A673 (cell line): Measurements from ENCODE around the gene PRKG1. TPM values are rescaled to one million over a fixed set of nuclear protein-coding genes. Genes with fewer than 3 reads are reported as not detected.
A peak's percentile ranks its signal among the peaks of the same experiment; 100 is the strongest.

ENCODE experiments used
- BruUV-seq: library from RNA; stranded (reverse); fragments of 400-500 nt; replicated peaks from 2 replicates; lab custom pipeline; 2021; lab: Mats Ljungman, UMichigan
- CTCF ChIA-PET: fragments of 300-600 bp; sonication (Branson Sonifier 250); formaldehyde crosslinking; loops from one replicate; lab custom pipeline; 2022; ENCODE audit warnings: antibody characterized with exemption; lab: Charles Lee
- POLR2A ChIA-PET: fragments of 300-600 bp; sonication (Branson Sonifier 250); formaldehyde crosslinking; loops from one replicate; lab custom pipeline; 2022; ENCODE audit warnings: antibody characterized with exemption; ENCODE audit not compliant: low non-redundant PET; lab: Charles Lee
- DNase-seq: peaks from one replicate; pipeline ENCODE4 v3.0.0-alpha.2; 2015; ENCODE audit warnings: low spot score
- H3K27ac ChIP-seq: fragments of 200-600 bp; sonication (generic); 2 replicates; pipeline ENCODE4 v1.5.1; 2016; ENCODE audit warnings: mixed run types, low read depth, mild to moderate bottlenecking, mixed read lengths, antibody characterized with exemption, low read length; ENCODE audit not compliant: poor library complexity, severe bottlenecking
- H3K27me3 ChIP-seq: fragments of 200-600 bp; sonication (generic); replicated peaks from 2 replicates; pipeline ENCODE4 v1.6.1; 2017; ENCODE audit warnings: mixed run types, low read depth, mild to moderate bottlenecking, mixed read lengths, antibody characterized with exemption, low read length; ENCODE audit not compliant: insufficient read depth, poor library complexity
- H3K36me3 ChIP-seq: fragments of 200-600 bp; sonication (generic); 2 replicates; pipeline ENCODE4 v1.6.1; 2016; ENCODE audit warnings: mixed run types, mild to moderate bottlenecking, mixed read lengths, antibody characterized with exemption, low read length; ENCODE audit not compliant: insufficient read depth, poor library complexity, severe bottlenecking
- H3K4me1 ChIP-seq: fragments of 200-600 bp; sonication (generic); 2 replicates; pipeline ENCODE4 v1.6.1; 2017; ENCODE audit warnings: mixed run types, mild to moderate bottlenecking, mixed read lengths, antibody characterized with exemption, low read length; ENCODE audit not compliant: insufficient read depth, poor library complexity, severe bottlenecking
- H3K4me3 ChIP-seq: fragments of 200-600 bp; sonication (generic); 2 replicates; pipeline ENCODE4 v1.5.1; 2016; ENCODE audit warnings: low read depth, mixed run types, mild to moderate bottlenecking, mixed read lengths, low read length; ENCODE audit not compliant: poor library complexity, severe bottlenecking
- H3K9me3 ChIP-seq: fragments of 200-600 bp; sonication (generic); 2 replicates; pipeline ENCODE4 v1.6.1; 2016; ENCODE audit warnings: mixed run types, low read depth, mild to moderate bottlenecking, mixed read lengths, antibody characterized with exemption, low read length; ENCODE audit not compliant: poor library complexity, severe bottlenecking
- EZH2 ChIP-seq: fragments of 200-600 bp; sonication (generic); IDR thresholded peaks from 2 replicates; pipeline ENCODE4 v1.6.1; 2017; ENCODE audit warnings: borderline replicate concordance, low read depth, mild to moderate bottlenecking, mixed read lengths, antibody characterized with exemption, low read length; ENCODE audit not compliant: poor library complexity, severe bottlenecking
- intact Hi-C: fragments of 100-400 bp; cut with micrococcal nuclease; formaldehyde crosslinking; loops from one replicate; pipeline ENCODE4 v1.10.0; 2022; ENCODE audit not compliant: unreplicated experiment
- total RNA-seq: library from RNA; stranded (reverse); gene quantifications from 2 replicates; pipeline ENCODE4 v1.2.3, GENCODE V29; 2021
- TF ChIP-seq, protein P1 (sequence below): fragments of 300-800, 200-600 bp; sonication (generic); conservative IDR thresholded peaks from 2 replicates; pipeline ENCODE4 v1.5.1; 2017; ENCODE audit warnings: low read depth, mild to moderate bottlenecking, antibody characterized with exemption, low read length, moderate library complexity, mixed read lengths

The PRKG1 gene
- total RNA-seq, 1 experiment from 2014 or later: 0.58 TPM

DNA sequence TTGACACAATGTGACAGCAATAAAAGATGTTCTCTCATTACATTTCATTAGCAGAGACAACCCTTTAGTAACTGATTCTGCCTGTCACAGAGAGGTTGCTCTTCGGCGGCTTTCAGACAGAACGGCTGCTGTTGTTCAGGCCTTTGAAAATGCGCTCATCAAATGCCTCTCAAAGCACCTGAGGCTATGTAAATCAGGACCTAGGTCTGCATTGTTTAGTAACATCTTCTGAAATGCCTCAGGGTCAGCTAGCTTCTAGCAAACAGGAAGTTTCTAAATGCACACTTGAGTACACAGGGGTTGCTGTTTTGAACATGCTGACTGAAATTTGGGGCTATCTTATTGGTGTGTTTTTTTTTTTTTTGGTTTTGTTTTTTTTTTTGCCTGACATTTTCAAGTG is 1096.5 kb downstream of the PRKG1 start:
- CTCF ChIA-PET: no interaction called here
- BruUV-seq: no TSS peak
- Histone ChIP-seq H3K27ac (no peak overlapping the region), H3K27me3 (no peaks in the 10 kb centered on the region), H3K4me1 (no peaks in the 10 kb centered on the region), H3K9me3 (no peaks in the 10 kb centered on the region), H3K4me3 (no peak overlapping the region), H3K36me3 (no peaks in the 10 kb centered on the region)
- POLR2A ChIA-PET: no interaction called here
- no peak for DNase-seq
- intact Hi-C loops: no loop called here
- no peak for TF ChIP-seq EZH2

DNA sequence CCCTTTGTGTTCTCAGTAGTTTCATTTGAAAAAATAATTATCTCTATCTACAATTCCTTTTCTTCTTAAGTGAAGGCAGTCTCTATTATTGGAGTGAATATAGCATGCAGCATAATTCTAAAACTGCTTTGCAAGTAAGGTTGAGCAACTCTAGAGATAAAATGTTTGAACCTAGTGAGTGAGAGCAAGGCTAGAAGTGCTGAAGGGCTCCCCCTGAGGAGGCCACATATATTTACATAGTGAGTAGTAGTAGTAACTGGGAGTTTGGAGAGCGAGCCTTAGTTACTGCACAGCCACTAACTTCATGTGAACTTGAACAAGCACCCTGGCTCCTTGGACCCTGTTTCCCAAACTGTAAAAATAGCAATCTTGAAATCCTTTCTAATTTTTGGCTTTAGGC is 1098.3 kb downstream of the PRKG1 start:
- Histone ChIP-seq H3K4me3 (no peak overlapping the region), H3K27ac (no peak overlapping the region), H3K9me3 (no peaks in the 10 kb centered on the region), H3K36me3 (no peaks in the 10 kb centered on the region), H3K27me3 (no peaks in the 10 kb centered on the region), H3K4me1 (no peaks in the 10 kb centered on the region)
- intact Hi-C loops: no loop called here
- TF ChIP-seq EZH2: no peak
- TF ChIP-seq, protein P1, sequence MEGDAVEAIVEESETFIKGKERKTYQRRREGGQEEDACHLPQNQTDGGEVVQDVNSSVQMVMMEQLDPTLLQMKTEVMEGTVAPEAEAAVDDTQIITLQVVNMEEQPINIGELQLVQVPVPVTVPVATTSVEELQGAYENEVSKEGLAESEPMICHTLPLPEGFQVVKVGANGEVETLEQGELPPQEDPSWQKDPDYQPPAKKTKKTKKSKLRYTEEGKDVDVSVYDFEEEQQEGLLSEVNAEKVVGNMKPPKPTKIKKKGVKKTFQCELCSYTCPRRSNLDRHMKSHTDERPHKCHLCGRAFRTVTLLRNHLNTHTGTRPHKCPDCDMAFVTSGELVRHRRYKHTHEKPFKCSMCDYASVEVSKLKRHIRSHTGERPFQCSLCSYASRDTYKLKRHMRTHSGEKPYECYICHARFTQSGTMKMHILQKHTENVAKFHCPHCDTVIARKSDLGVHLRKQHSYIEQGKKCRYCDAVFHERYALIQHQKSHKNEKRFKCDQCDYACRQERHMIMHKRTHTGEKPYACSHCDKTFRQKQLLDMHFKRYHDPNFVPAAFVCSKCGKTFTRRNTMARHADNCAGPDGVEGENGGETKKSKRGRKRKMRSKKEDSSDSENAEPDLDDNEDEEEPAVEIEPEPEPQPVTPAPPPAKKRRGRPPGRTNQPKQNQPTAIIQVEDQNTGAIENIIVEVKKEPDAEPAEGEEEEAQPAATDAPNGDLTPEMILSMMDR: no peak
- POLR2A ChIA-PET: no interaction called here
- BruUV-seq: no TSS peak
- CTCF ChIA-PET: no interaction called here
- peak; percentile 1 for DNase-seq

DNA sequence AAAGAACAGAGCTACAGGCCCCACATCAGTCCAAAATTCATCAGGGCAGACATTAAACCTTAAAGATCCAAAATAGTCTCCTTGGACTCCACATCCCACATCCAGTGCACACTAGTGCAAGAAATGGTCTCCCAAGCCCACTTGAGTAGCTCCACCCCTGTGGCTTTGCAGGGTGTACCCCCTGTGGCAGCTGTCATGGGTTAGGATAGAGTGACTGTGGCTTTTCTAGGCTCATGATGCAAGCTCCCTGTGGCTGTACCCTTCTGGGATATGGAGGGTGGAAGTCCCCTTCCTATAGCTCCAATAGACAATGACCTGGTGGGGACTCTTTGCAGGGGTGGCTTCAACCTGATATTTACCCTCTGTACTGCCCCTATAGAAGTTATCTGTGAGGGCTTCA is 1111.0 kb downstream of the PRKG1 start:
- Histone ChIP-seq H3K4me3 (no peak overlapping the region), H3K27ac (no peak overlapping the region), H3K4me1 (no peaks in the 10 kb centered on the region), H3K9me3 (no peaks in the 10 kb centered on the region), H3K36me3 (no peaks in the 10 kb centered on the region), H3K27me3 (no peaks in the 10 kb centered on the region)
- CTCF ChIA-PET: no interaction called here
- POLR2A ChIA-PET: no interaction called here
- intact Hi-C loops: no loop called here
- DNase-seq: no peak
- TF ChIP-seq, protein P1: no peak
- no peak for TF ChIP-seq EZH2
- BruUV-seq: no TSS peak

DNA sequence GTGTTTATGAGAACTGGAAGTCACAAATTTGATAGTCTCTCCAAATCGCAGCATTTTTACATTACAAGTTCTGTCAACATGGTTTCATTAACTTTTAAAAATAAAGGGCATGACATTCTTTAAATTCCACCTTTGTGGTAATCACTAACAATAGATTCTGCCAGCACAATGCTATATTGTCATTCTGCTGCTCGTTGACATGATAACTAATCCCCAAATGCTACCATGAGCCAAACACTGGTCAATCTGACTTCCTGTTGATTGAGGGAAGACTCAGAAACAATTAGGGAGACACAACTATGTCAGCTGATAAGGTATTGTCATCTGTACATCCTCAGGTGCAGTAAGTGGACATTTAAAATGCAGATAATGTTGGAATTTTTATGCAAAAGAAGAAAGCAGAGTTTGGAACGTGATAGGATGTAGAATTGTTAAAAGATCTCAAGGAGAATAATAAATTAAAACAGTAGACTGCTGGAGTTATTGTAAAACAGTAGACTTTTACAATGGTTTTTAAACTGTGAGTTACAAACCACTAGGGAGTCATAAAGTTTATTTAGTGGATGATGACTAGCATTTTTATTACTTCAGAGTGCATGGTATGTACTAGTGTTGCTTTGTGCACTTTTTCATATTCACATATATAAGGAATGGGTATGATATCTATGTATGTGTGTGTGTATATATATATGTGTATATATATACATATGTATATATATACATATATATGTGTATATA is 1113.4 kb downstream of the PRKG1 start:
- H3K4me3 ChIP-seq: no peak overlapping the region
- no peaks in the 10 kb centered on the region for H3K4me1 ChIP-seq
- POLR2A ChIA-PET: no interaction called here
- TF ChIP-seq, protein P1: no peak
- TF ChIP-seq EZH2: no peak
- no peaks in the 10 kb centered on the region for H3K9me3 ChIP-seq
- no peaks in the 10 kb centered on the region for H3K27me3 ChIP-seq
- H3K36me3 ChIP-seq: no peaks in the 10 kb centered on the region
- CTCF ChIA-PET: no interaction called here
- no peak overlapping the region for H3K27ac ChIP-seq
- BruUV-seq: no TSS peak
- DNase-seq: no peak
- intact Hi-C loops: no loop called here
